B cell (primary cell): ENCODE measurements around the gene NFASC. TPM values are rescaled to one million over a fixed set of nuclear protein-coding genes. Genes with fewer than 3 reads are reported as not detected.

Experiments
- ATAC-seq: fragments of 200-7000 bp; cut with Tn5 transposase; one replicate; pipeline ENCODE4 v1.10.0; 2021; ENCODE audit warnings: low read depth, mild to moderate bottlenecking, moderate number of reproducible peaks, moderate library complexity
- CTCF ChIA-PET: fragments of 350-600 bp; sonication (Branson Sonifier 250); formaldehyde crosslinking; loops from one replicate; lab custom pipeline; 2021; ENCODE audit warnings: antibody characterized with exemption, inconsistent platforms; lab: Charles Lee
- POLR2A ChIA-PET: fragments of 350-600 bp; sonication (Branson Sonifier 250); formaldehyde crosslinking; loops from one replicate; lab custom pipeline; 2021; ENCODE audit warnings: antibody characterized with exemption; lab: Charles Lee
- DNase-seq: peaks from one replicate; pipeline ENCODE4 v3.0.0; 2013
- H2AFZ ChIP-seq: 2 replicates; pipeline ENCODE4 v1.6.1; 2012; ENCODE audit warnings: mild to moderate bottlenecking, low read depth, low read length; ENCODE audit not compliant: insufficient read depth, poor library complexity, severe bottlenecking
- H3K27ac ChIP-seq, 2 donors: 1 replicate in 1 of 2; 2 replicates in 1 of 2; pipeline ENCODE4 v1.5.1; 2012 to 2013; ENCODE audit warnings: low read length in 2 of 2, mild to moderate bottlenecking in 2 of 2, moderate library complexity in 1 of 2
- H3K27me3 ChIP-seq, 4 experiments: fragments of 200-600 bp in 1 of 4; sonication (generic) in 1 of 4; replicated peaks in 1 of 4; 1 replicate in 2 of 4; 2 replicates in 2 of 4; pipeline versions ENCODE4 v1.6.1 to v1.7.0; 2013 to 2016; ENCODE audit warnings: low read length in 3 of 4, mild to moderate bottlenecking in 2 of 4, mixed read lengths in 1 of 4, moderate library complexity in 1 of 4; ENCODE audit not compliant: insufficient read depth in 4 of 4, control insufficient read depth in 3 of 4; ENCODE audit errors: control extremely low read depth in 1 of 4
- H3K36me3 ChIP-seq, 2 experiments: replicated peaks in 1 of 2; 1 replicate in 1 of 2; 2 replicates in 1 of 2; pipeline versions ENCODE4 v1.6.1 to v1.7.1; 2013; ENCODE audit warnings: low read length in 1 of 2; ENCODE audit not compliant: insufficient read depth in 2 of 2, control insufficient read depth in 1 of 2; ENCODE audit errors: control extremely low read depth in 1 of 2, extremely low read depth in 1 of 2
- H3K4me1 ChIP-seq, 2 donors: fragments of 200-600 bp in 1 of 2; sonication (generic) in 1 of 2; 1 replicate in 1 of 2; 2 replicates in 1 of 2; pipeline versions ENCODE4 v1.5.1 to v1.6.1; 2013 to 2017; ENCODE audit warnings: low read length in 2 of 2; ENCODE audit not compliant: control insufficient read depth in 2 of 2, insufficient read depth in 2 of 2
- H3K4me2 ChIP-seq: replicated peaks from 2 replicates; pipeline ENCODE3; 2012; ENCODE audit warnings: mild to moderate bottlenecking, low read depth, low read length; ENCODE audit not compliant: poor library complexity, severe bottlenecking
- H3K4me3 ChIP-seq, 5 experiments: fragments of 200-600 bp in 1 of 5; sonication (generic) in 1 of 5; 1 replicate in 3 of 5; 2 replicates in 2 of 5; pipeline versions ENCODE4 v1.5.1 to v1.7.0; 2011 to 2016; ENCODE audit warnings: low read length in 4 of 5, mild to moderate bottlenecking in 4 of 5, low read depth in 2 of 5, control low read depth in 1 of 5, moderate library complexity in 1 of 5; ENCODE audit not compliant: insufficient read depth in 1 of 5; ENCODE audit errors: control extremely low read depth in 1 of 5, extremely low read depth in 1 of 5
- H3K79me2 ChIP-seq: fragments of 200-600 bp; sonication (generic); one replicate; pipeline ENCODE4 v1.6.0; 2016; ENCODE audit warnings: low read length; ENCODE audit not compliant: control insufficient read depth, insufficient read depth
- H3K9ac ChIP-seq: fragments of 200-600 bp; sonication (generic); 2 replicates; pipeline ENCODE4 v1.6.1; 2017; ENCODE audit warnings: mild to moderate bottlenecking, low read length, moderate library complexity
- H3K9me3 ChIP-seq, 3 donors: one replicate each; pipeline versions ENCODE4 v1.6.1 to v1.7.1; 2013; ENCODE audit warnings: low read length in 2 of 3; ENCODE audit not compliant: control insufficient read depth in 2 of 3, insufficient read depth in 1 of 3; ENCODE audit errors: control extremely low read depth in 1 of 3
- H4K20me1 ChIP-seq: 2 replicates; pipeline ENCODE4 v1.6.0; 2012; ENCODE audit warnings: mild to moderate bottlenecking, low read length; ENCODE audit not compliant: insufficient read depth, control insufficient read depth, poor library complexity, severe bottlenecking
- H3K27ac Mint-ChIP-seq: one replicate; pipeline ENCODE4 v1.8.0; 2021; ENCODE audit warnings: mixed read lengths
- H3K27me3 Mint-ChIP-seq: one replicate; pipeline ENCODE4 v1.8.0; 2021; ENCODE audit warnings: mixed read lengths
- H3K4me1 Mint-ChIP-seq: one replicate; pipeline ENCODE4 v1.8.0; 2021; ENCODE audit warnings: mixed read lengths
- H3K4me3 Mint-ChIP-seq: one replicate; pipeline ENCODE4 v1.8.0; 2021; ENCODE audit warnings: mixed read lengths
- H3K9me3 Mint-ChIP-seq: one replicate; pipeline ENCODE4 v1.8.0; 2022; ENCODE audit warnings: mixed read lengths; ENCODE audit not compliant: insufficient read depth
- EZH2 ChIP-seq: IDR thresholded peaks from 2 replicates; pipeline ENCODE4 v1.6.1; 2012; ENCODE audit warnings: borderline replicate concordance, low read depth, mild to moderate bottlenecking, moderate library complexity, low read length; ENCODE audit not compliant: insufficient read depth, poor library complexity, severe bottlenecking
- WGBS: methylation state at CpG from one replicate; pipeline ENCODE4 v1.1.5; 2013; ENCODE audit warnings: missing lambda C conversion rate; ENCODE audit not compliant: insufficient coverage; 5-methylcytosine and 5-hydroxymethylcytosine counted together
- intact Hi-C: fragments of 100-400 bp; cut with micrococcal nuclease; formaldehyde crosslinking; loops from one replicate; pipeline ENCODE4 v1.10.0; 2022
- polyA plus RNA-seq: library from polyadenylated mRNA; depleted of rRNA; stranded (reverse); fragments of >200 nt; gene quantifications from 2 replicates; pipeline ENCODE4 v1.2.3, GENCODE V29; 2012
- total RNA-seq, 2 donors: library from RNA; stranded (reverse); fragments of 120-200 nt in 1 of 2; gene quantifications; 1 replicate in 1 of 2; 2 replicates in 1 of 2; pipeline versions ENCODE4 v1.2.3 to v1.2.4, GENCODE V29; 2013 to 2022
- TF ChIP-seq, protein P1 (sequence below): fragments of 200-600 bp; IDR thresholded peaks from one replicate; pipeline ENCODE4 v1.8.0; 2022; ENCODE audit warnings: antibody characterized with exemption, mild to moderate bottlenecking

The NFASC gene
- total and polyA plus RNA-seq, 2 donors (not counting 1 experiment from before 2014, with no cell fraction given), result 0.06 to 0.39 TPM

DNA sequence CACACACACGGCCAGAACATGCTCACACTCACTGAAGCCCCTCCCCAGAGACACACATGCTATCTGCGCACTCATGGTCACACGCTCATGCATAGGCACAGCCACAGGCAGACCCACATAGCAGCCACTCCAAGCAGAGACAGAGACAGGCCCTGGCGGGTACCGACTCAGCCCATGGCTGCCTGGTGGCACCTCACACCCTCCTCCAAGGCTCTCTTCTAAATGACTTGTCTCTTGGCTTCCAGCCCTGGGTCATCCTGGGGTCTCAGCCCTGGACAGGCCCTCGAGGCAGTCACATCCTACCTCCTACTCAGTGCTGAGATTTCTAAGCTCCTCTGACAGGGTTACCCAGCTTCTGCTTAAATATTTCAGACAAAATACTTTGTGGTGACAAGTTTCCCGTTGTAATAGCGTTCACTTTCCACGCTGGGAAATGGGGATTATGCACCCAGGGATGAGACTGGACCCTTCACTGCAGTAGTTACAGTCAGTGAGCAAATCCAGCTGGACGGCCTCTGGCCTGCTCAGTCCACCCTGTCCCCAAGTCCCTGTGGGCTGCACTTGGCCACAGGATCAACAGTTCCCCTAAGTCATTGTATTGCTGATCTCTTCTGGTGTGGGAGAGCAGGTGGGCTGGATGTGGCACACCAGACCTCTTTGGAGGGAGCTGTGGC lies 2.9 kb upstream of the NFASC start:
- no peak for ATAC-seq
- Mint-ChIP-seq H3K27me3 (peaks cover 27% of the 10 kb centered on the region), H3K4me3 (no peak overlapping the region), H3K4me1 (no peaks in the 10 kb centered on the region), H3K27ac (no peak overlapping the region), H3K9me3 (no peaks in the 10 kb centered on the region)
- Histone ChIP-seq H3K27ac (no peak overlapping the region), H3K9me3 (no peaks in the 10 kb centered on the region), H3K36me3 (no peaks in the 10 kb centered on the region), H3K27me3 (peaks cover 0 to 8% (median 2%) of the 10 kb centered on the region in 4 experiments), H4K20me1 (no peaks in the 10 kb centered on the region), H2AFZ (no peak overlapping the region), H3K79me2 (no peaks in the 10 kb centered on the region), H3K4me1 (no peaks in the 10 kb centered on the region), H3K4me3 (no peak overlapping the region), H3K4me2 (no peak overlapping the region), H3K9ac (no peak overlapping the region)
- WGBS, result 85% methylated on average over 10 of the region's 10 CpGs
- TF ChIP-seq EZH2, result no peak
- TF ChIP-seq, protein P1, sequence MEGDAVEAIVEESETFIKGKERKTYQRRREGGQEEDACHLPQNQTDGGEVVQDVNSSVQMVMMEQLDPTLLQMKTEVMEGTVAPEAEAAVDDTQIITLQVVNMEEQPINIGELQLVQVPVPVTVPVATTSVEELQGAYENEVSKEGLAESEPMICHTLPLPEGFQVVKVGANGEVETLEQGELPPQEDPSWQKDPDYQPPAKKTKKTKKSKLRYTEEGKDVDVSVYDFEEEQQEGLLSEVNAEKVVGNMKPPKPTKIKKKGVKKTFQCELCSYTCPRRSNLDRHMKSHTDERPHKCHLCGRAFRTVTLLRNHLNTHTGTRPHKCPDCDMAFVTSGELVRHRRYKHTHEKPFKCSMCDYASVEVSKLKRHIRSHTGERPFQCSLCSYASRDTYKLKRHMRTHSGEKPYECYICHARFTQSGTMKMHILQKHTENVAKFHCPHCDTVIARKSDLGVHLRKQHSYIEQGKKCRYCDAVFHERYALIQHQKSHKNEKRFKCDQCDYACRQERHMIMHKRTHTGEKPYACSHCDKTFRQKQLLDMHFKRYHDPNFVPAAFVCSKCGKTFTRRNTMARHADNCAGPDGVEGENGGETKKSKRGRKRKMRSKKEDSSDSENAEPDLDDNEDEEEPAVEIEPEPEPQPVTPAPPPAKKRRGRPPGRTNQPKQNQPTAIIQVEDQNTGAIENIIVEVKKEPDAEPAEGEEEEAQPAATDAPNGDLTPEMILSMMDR, result no peak
- DNase-seq, result no peak
- intact Hi-C loops, result no loop called here
- ChIA-PET POLR2A (no interaction called here), CTCF (no interaction called here)

DNA sequence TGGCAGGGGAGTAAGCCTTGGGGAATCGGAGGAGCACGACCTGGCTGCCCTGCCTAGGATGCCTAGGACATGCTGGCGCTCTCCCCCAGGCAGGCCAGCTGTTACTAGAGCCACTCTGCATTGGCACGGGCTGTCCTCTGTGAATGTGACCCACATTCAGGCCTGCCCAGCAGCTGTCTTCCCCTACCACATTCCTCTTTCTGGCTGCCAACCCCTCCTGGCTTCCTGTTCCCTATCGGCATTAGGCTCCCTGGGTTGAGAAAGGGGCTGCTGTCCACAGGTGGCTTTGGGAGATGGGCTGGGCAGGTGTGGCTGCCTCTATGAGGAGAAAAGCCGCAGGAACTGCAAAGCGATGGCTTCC lies 2.3 kb upstream of the NFASC start:
- intact Hi-C loops, result no loop called here
- no peak for ATAC-seq
- H3K4me3 ChIP-seq, result no peak overlapping the region
- no peak overlapping the region for H3K27ac ChIP-seq
- ChIA-PET CTCF (no interaction called here), POLR2A (no interaction called here)
- H2AFZ ChIP-seq, result no peak overlapping the region
- no peaks in the 10 kb centered on the region for H3K79me2 ChIP-seq
- DNase-seq, result no peak
- WGBS, result 79% methylated on average over 5 of the region's 7 CpGs
- H3K4me1 ChIP-seq, result no peaks in the 10 kb centered on the region
- no peak overlapping the region for H3K4me2 ChIP-seq
- peaks cover 0 to 8% (median 2%) of the 10 kb centered on the region in 4 experiments for H3K27me3 ChIP-seq
- no peak for TF ChIP-seq EZH2
- TF ChIP-seq, protein P1, result no peak
- no peak overlapping the region for H3K27ac Mint-ChIP-seq
- H4K20me1 ChIP-seq, result no peaks in the 10 kb centered on the region
- no peak overlapping the region for H3K4me3 Mint-ChIP-seq
- H3K9ac ChIP-seq, result no peak overlapping the region
- no peaks in the 10 kb centered on the region for H3K4me1 Mint-ChIP-seq
- H3K27me3 Mint-ChIP-seq, result peaks cover 25% of the 10 kb centered on the region
- no peaks in the 10 kb centered on the region for H3K9me3 Mint-ChIP-seq
- H3K36me3 ChIP-seq, result no peaks in the 10 kb centered on the region
- no peaks in the 10 kb centered on the region for H3K9me3 ChIP-seq
